Gastroesophageal sphincter (tissue), 4 donors: ENCODE measurements around the gene PZP. TPM values are rescaled to one million over a fixed set of nuclear protein-coding genes. Genes with fewer than 3 reads are reported as not detected.

ENCODE experiments used
- ATAC-seq: fragments of 150-250 bp; one replicate; pipeline ENCODE4 v1.9.1; 2016; ENCODE audit warnings: mild to moderate bottlenecking, moderate library complexity
- H3K27ac ChIP-seq, 4 donors: fragments of 200-600 bp; sonication (generic) in 3 of 4; 1 replicate in 3 of 4; 2 replicates in 1 of 4; pipeline ENCODE4 v1.5.1; 2016 to 2019
- H3K27me3 ChIP-seq: fragments of 200-600 bp; sonication (generic); one replicate; pipeline ENCODE4 v1.5.1; 2019
- H3K36me3 ChIP-seq, 2 donors: fragments of 200-600 bp; sonication (generic); one replicate each; pipeline ENCODE4 v1.5.1; 2019; ENCODE audit warnings: control low read depth in 1 of 2
- H3K4me1 ChIP-seq, 3 donors: fragments of 200-600 bp; sonication (generic); 1 replicate in 2 of 3; 2 replicates in 1 of 3; pipeline ENCODE4 v1.5.1; 2016 to 2019; ENCODE audit warnings: control low read depth in 2 of 3
- H3K4me3 ChIP-seq, 2 donors: fragments of 200-600 bp; sonication (generic); one replicate each; pipeline ENCODE4 v1.5.1; 2019; ENCODE audit warnings: mild to moderate bottlenecking in 1 of 2, moderate library complexity in 1 of 2
- H3K9me3 ChIP-seq, 3 donors: fragments of 200-600 bp; sonication (generic); one replicate each; pipeline ENCODE4 v1.5.1; 2017 to 2019; ENCODE audit warnings: control low read depth in 2 of 3
- CTCF ChIP-seq, 4 experiments: fragments of 200-600 bp in 2 of 4; fragments of 450-650 bp in 2 of 4; sonication (generic) in 1 of 4; IDR thresholded peaks; one replicate each; pipeline ENCODE4 v1.5.1; 2017 to 2019; ENCODE audit warnings: antibody characterized with exemption in 4 of 4, mild to moderate bottlenecking in 2 of 4, moderate library complexity in 2 of 4
- EP300 ChIP-seq: sonication (generic); formaldehyde crosslinking; IDR thresholded peaks from one replicate; pipeline ENCODE4 v1.6.1; 2017; ENCODE audit warnings: antibody characterized with exemption, mild to moderate bottlenecking
- POLR2A ChIP-seq, 2 donors: fragments of 450-650 bp; IDR thresholded peaks; one replicate each; pipeline ENCODE4 v1.6.1; 2017; ENCODE audit warnings: antibody characterized with exemption in 2 of 2, mild to moderate bottlenecking in 2 of 2, moderate library complexity in 1 of 2
- POLR2AphosphoS5 ChIP-seq: sonication (generic); formaldehyde crosslinking; IDR thresholded peaks from one replicate; pipeline ENCODE4 v1.6.1; 2017; ENCODE audit warnings: antibody characterized with exemption
- WGBS, 2 donors: methylation state at CpG; one replicate each; pipeline ENCODE4 v1.1.5; 2018; ENCODE audit warnings: low coverage in 1 of 2; 5-methylcytosine and 5-hydroxymethylcytosine counted together
- total RNA-seq, 4 donors: library from RNA; depleted of rRNA; stranded (reverse); fragments of >200 nt; gene quantifications; one replicate each; pipeline ENCODE4 v1.1.0, GENCODE V29; 2016

The PZP gene
- total RNA-seq, 4 donors from 2014 or later = 0.16 to 0.62 TPM; not detected in 2

GRCh38 chr12:9101018-9101687 lies 107.0 kb downstream of the PZP start:
- TF ChIP-seq EP300 (no peak), POLR2AphosphoS5 (no peak), POLR2A (IDR thresholded peaks at IDR 0.05) (no peak), CTCF (IDR thresholded peaks at IDR 0.05) (no peak)
- 69% methylated on average over 7 of the region's 8 CpGs for WGBS, 2 donors
- Histone ChIP-seq H3K27ac (no peak overlapping the region), H3K36me3 (peaks cover 5 to 100% of the 10 kb centered on the region in 2 donors), H3K9me3 (no peaks in the 10 kb centered on the region), H3K4me1 (no peaks in the 10 kb centered on the region), H3K27me3 (no peaks in the 10 kb centered on the region), H3K4me3 (no peak overlapping the region)
- no peak for ATAC-seq

DNA sequence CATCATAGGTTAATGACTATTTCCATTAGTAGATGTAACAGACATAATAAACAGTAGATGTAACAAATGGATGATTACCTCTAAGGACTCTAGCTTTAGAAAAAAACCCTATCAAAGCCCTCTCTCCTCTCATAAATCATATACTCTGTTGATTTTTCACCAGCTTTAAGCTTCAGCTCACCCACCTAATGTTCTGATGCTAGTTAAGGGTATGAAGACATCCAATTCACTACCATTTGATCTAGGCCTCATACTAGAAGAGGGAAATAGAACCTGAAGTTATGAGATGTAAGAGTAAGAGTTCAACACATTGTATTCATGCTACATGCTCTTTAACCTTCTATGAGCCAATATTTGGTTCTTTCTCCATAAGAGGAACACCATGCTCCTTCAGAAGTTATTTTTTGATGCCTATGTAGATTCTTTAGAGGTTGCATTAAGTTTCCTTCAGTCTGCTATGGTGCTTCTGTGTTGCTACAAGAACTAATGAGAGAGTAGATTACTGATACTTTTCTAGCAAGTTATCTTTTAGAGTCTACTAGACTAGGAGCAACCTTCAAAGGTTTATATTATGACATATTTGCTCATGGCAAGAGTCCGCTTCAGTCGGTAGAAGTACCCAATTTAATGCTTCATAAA lies 108.5 kb downstream of the PZP start:
- Histone ChIP-seq H3K9me3 (no peaks in the 10 kb centered on the region), H3K4me1 (peaks cover 0 to 3% (median 0%) of the 10 kb centered on the region in 3 donors), H3K36me3 (peaks cover 5 to 98% of the 10 kb centered on the region in 2 donors), H3K27ac (no peak overlapping the region), H3K4me3 (no peak overlapping the region), H3K27me3 (no peaks in the 10 kb centered on the region)
- no peak for TF ChIP-seq POLR2AphosphoS5
- no peak for TF ChIP-seq CTCF (IDR thresholded peaks at IDR 0.05)
- no peak for TF ChIP-seq EP300
- TF ChIP-seq POLR2A (IDR thresholded peaks at IDR 0.05) = no peak
- ATAC-seq = no peak
- 50 to 66% methylated on average over 2 of the region's 2 CpGs for WGBS, 2 donors

Other genes starting within 250 kb of the PZP start
- 1 to 10 TPM in 2 of 4 donors, under 1 TPM in 1, not detected in 1; 0.45 to 5.7 (median 1.6) TPM for gene KLRG1, start 218.8 kb downstream of the PZP start, total RNA-seq
- 100 to 1,000 TPM; 268 to 632 (median 588) TPM for gene A2M, start 92.5 kb downstream of the PZP start, total RNA-seq